HepG2 (cell line): ENCODE results near the gene DDX6. TPM values are rescaled to one million over a fixed set of nuclear protein-coding genes. Genes with fewer than 3 reads are reported as not detected.

Source experiments
- ARNT2 ChIP-seq: sonication (generic); formaldehyde crosslinking; IDR thresholded peaks from 2 replicates; pipeline ENCODE4 v1.8.0; 2022; ENCODE audit warnings: mild to moderate bottlenecking, low read depth, missing genetic modification reagents, moderate library complexity
- CEBPB ChIP-seq: IDR thresholded peaks from 2 replicates; pipeline ENCODE4 v1.6.1; 2011; ENCODE audit warnings: low read depth, low read length, improper control_type of control experiment, borderline replicate concordance
- ESRRA ChIP-seq: sonication (generic); formaldehyde crosslinking; IDR thresholded peaks from 2 replicates; pipeline ENCODE4 v1.5.1; 2020; ENCODE audit warnings: mild to moderate bottlenecking, low read depth, missing genetic modification reagents
- GATA4 ChIP-seq: sonication (generic); IDR thresholded peaks from 2 replicates; pipeline ENCODE4 v1.6.1; 2016; ENCODE audit warnings: antibody characterized with exemption, low read depth, borderline replicate concordance
- GLI4 ChIP-seq: sonication (generic); formaldehyde crosslinking; IDR thresholded peaks from 2 replicates; pipeline ENCODE4 v1.5.1; 2020; ENCODE audit warnings: missing genetic modification reagents, mild to moderate bottlenecking, moderate library complexity, borderline replicate concordance
- GTF2F1 ChIP-seq: fragments of 150-350 bp; IDR thresholded peaks from 2 replicates; pipeline ENCODE4 v1.6.1; 2014; ENCODE audit warnings: low read length
- KDM5B ChIP-seq: sonication (generic); formaldehyde crosslinking; IDR thresholded peaks from 2 replicates; pipeline ENCODE4 v1.4.0; 2020; ENCODE audit warnings: missing genetic modification reagents, mild to moderate bottlenecking, borderline replicate concordance
- MTF2 ChIP-seq: sonication (generic); formaldehyde crosslinking; IDR thresholded peaks from 2 replicates; pipeline ENCODE4 v1.5.0; 2020; ENCODE audit warnings: missing genetic modification reagents, borderline replicate concordance
- NBN ChIP-seq: fragments of 450-650 bp; conservative IDR thresholded peaks from 2 replicates; pipeline ENCODE4 v1.6.1; 2017
- PLRG1 ChIP-seq: fragments of 450-650 bp; conservative IDR thresholded peaks from 2 replicates; pipeline ENCODE4 v1.6.1; 2016
- RARA ChIP-seq: IDR thresholded peaks from 2 replicates; pipeline ENCODE4 v1.6.1; 2016; ENCODE audit warnings: missing genetic modification reagents, missing compliant biosample characterization
- RXRB ChIP-seq: IDR thresholded peaks from 2 replicates; pipeline ENCODE4 v1.6.1; 2016; ENCODE audit warnings: borderline replicate concordance, missing genetic modification reagents, missing compliant biosample characterization
- SMAD1 ChIP-seq: sonication (generic); formaldehyde crosslinking; IDR thresholded peaks from 2 replicates; pipeline ENCODE4 v1.4.0; 2020; ENCODE audit warnings: missing genetic modification reagents, low read depth, mild to moderate bottlenecking, borderline replicate concordance
- SNAPC2 ChIP-seq: sonication (generic); formaldehyde crosslinking; IDR thresholded peaks from 2 replicates; pipeline ENCODE4 v1.8.1; 2022; ENCODE audit warnings: mild to moderate bottlenecking, missing genetic modification reagents
- YEATS4 ChIP-seq: sonication (generic); formaldehyde crosslinking; IDR thresholded peaks from 2 replicates; pipeline ENCODE4 v1.4.0; 2020; ENCODE audit warnings: missing genetic modification reagents, borderline replicate concordance
- ZC3H4 ChIP-seq: sonication (generic); formaldehyde crosslinking; IDR thresholded peaks from 2 replicates; pipeline ENCODE4 v1.4.0; 2020; ENCODE audit warnings: missing genetic modification reagents, borderline replicate concordance
- ZKSCAN8 ChIP-seq: IDR thresholded peaks from 2 replicates; pipeline ENCODE4 v1.6.1; 2016; ENCODE audit warnings: borderline replicate concordance, missing genetic modification reagents, missing compliant biosample characterization
- ZNF567 ChIP-seq: sonication (generic); formaldehyde crosslinking; IDR thresholded peaks from 2 replicates; pipeline ENCODE4 v1.8.1; 2023; ENCODE audit warnings: mild to moderate bottlenecking, missing genetic modification reagents, borderline replicate concordance
- ZNF746 ChIP-seq: sonication (generic); formaldehyde crosslinking; IDR thresholded peaks from 2 replicates; pipeline ENCODE4 v1.8.0; 2022; ENCODE audit warnings: mild to moderate bottlenecking, missing genetic modification reagents
- ZNF747 ChIP-seq: sonication (generic); formaldehyde crosslinking; IDR thresholded peaks from 2 replicates; pipeline ENCODE4 v1.8.1; 2023; ENCODE audit warnings: missing genetic modification reagents, mild to moderate bottlenecking, borderline replicate concordance
- ZSCAN21 ChIP-seq: sonication (generic); formaldehyde crosslinking; IDR thresholded peaks from 2 replicates; pipeline ENCODE4 v1.8.0; 2022; ENCODE audit warnings: mild to moderate bottlenecking, missing genetic modification reagents, moderate library complexity, borderline replicate concordance
- polyA plus RNA-seq, 8 experiments: library from polyadenylated mRNA; depleted of rRNA in 3 of 8; stranded (reverse) in 7 of 8; unstranded in 1 of 8; fragments of >200 nt; fragmentation: Illumina TruSeq in 4 of 8; extraction: Trizol in 4 of 8; gene quantifications; 2 replicates each; pipeline versions ENCODE4 v1.2.1 to v1.2.3, GENCODE V29; 2011 to 2016; ENCODE audit warnings: low read depth in 4 of 8, missing spikeins in 1 of 8, mixed read lengths in 1 of 8; ENCODE audit not compliant: insufficient read depth in 1 of 8
- total RNA-seq, 5 experiments: library from RNA; depleted of rRNA; stranded (reverse); fragments of >200 nt; fragmentation: Illumina TruSeq; extraction: Trizol; gene quantifications; 2 replicates each; pipeline ENCODE4 v1.2.3, GENCODE V29; 2016; ENCODE audit warnings: low read depth in 1 of 5
- TF ChIP-seq, protein P1 (sequence below): sonication (generic); formaldehyde crosslinking; IDR thresholded peaks from 2 replicates; pipeline ENCODE4 v1.5.0; 2020; ENCODE audit warnings: missing genetic modification reagents, mild to moderate bottlenecking, borderline replicate concordance
- TF ChIP-seq, protein P2 (sequence below): sonication (generic); formaldehyde crosslinking; IDR thresholded peaks from 2 replicates; pipeline ENCODE4 v1.4.0; 2020; ENCODE audit warnings: mild to moderate bottlenecking, missing genetic modification reagents

The DDX6 gene
- total and polyA plus RNA-seq, 2 of the 13 experiments (the other 11 are each of a cell fraction or from before 2014, with no cell fraction given) = 20.9 to 59.2 TPM

DNA sequence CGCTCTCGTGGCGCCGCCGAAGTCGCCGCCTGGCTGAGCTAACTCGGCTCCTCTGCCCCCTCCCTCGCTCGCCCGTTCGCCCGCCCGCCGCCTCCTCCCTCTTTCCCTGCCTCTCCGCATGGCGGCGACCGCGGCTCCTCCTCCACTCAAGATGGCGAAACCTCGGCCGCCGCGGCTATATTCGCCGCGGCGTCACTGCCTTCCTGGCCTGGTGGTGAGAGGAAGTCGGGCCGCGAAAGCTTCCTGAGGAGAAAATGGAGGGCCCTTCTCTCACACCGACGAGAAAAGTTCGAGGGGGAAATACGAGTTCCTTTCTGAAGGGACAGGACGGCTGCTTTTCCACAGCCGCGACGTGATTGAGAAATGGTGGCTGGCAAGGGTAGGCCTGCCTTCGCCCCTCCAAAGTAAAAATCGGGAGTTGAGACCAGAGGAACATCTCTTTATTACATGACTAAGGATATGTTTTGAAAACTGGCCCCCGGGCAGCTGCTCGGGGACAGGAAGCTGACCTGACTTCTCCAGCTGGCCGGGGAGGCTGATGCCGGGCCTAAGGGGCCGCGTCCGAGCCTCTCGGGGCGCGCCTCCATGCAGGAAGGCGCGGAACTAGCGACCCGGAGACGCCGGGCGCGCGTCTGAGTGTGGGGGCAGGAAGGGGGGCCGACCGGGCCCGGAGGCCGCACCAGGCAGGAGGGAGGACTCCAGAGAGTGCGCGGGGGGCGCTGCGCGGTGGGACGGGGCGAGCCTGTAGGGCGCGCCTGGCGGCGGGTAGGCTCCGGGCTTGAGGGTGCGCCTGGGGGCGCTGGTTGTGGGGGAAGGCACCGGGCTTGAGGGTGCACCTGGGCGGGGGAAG lies at the start of gene DDX6 (continued):
- TF ChIP-seq RXRB (CRISPR knock-in tag) = no peak
- TF ChIP-seq ZKSCAN8 (CRISPR knock-in tag) = no peak
- no peak for TF ChIP-seq NBN
- no peak; the same call in 1 of the 2 replicates for TF ChIP-seq YEATS4 (CRISPR knock-in tag)
- no peak for TF ChIP-seq GTF2F1
- no peak for TF ChIP-seq ZNF567 (CRISPR knock-in tag)
- peak; percentile 66 for TF ChIP-seq ARNT2 (CRISPR knock-in tag)
- TF ChIP-seq, protein P1, sequence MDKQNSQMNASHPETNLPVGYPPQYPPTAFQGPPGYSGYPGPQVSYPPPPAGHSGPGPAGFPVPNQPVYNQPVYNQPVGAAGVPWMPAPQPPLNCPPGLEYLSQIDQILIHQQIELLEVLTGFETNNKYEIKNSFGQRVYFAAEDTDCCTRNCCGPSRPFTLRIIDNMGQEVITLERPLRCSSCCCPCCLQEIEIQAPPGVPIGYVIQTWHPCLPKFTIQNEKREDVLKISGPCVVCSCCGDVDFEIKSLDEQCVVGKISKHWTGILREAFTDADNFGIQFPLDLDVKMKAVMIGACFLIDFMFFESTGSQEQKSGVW = peak; percentile 48; the same call in 1 of the 2 replicates
- peak; percentile 57; the same call in 1 of the 2 replicates for TF ChIP-seq KDM5B
- TF ChIP-seq GATA4 = peak; percentile 28; the same call in 1 of the 2 replicates
- TF ChIP-seq RARA (CRISPR knock-in tag) = 0 out of 2 replicates have a peak, but pooled peaks have one; percentile 10
- no peak for TF ChIP-seq ZNF747
- TF ChIP-seq SMAD1 = 0 out of 2 replicates have a peak, but pooled peaks have one; percentile 13
- TF ChIP-seq, protein P2, sequence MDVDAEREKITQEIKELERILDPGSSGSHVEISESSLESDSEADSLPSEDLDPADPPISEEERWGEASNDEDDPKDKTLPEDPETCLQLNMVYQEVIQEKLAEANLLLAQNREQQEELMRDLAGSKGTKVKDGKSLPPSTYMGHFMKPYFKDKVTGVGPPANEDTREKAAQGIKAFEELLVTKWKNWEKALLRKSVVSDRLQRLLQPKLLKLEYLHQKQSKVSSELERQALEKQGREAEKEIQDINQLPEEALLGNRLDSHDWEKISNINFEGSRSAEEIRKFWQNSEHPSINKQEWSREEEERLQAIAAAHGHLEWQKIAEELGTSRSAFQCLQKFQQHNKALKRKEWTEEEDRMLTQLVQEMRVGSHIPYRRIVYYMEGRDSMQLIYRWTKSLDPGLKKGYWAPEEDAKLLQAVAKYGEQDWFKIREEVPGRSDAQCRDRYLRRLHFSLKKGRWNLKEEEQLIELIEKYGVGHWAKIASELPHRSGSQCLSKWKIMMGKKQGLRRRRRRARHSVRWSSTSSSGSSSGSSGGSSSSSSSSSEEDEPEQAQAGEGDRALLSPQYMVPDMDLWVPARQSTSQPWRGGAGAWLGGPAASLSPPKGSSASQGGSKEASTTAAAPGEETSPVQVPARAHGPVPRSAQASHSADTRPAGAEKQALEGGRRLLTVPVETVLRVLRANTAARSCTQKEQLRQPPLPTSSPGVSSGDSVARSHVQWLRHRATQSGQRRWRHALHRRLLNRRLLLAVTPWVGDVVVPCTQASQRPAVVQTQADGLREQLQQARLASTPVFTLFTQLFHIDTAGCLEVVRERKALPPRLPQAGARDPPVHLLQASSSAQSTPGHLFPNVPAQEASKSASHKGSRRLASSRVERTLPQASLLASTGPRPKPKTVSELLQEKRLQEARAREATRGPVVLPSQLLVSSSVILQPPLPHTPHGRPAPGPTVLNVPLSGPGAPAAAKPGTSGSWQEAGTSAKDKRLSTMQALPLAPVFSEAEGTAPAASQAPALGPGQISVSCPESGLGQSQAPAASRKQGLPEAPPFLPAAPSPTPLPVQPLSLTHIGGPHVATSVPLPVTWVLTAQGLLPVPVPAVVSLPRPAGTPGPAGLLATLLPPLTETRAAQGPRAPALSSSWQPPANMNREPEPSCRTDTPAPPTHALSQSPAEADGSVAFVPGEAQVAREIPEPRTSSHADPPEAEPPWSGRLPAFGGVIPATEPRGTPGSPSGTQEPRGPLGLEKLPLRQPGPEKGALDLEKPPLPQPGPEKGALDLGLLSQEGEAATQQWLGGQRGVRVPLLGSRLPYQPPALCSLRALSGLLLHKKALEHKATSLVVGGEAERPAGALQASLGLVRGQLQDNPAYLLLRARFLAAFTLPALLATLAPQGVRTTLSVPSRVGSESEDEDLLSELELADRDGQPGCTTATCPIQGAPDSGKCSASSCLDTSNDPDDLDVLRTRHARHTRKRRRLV (CRISPR knock-in tag) = peak; percentile 29; the same call in 1 of the 2 replicates
- TF ChIP-seq CEBPB = 0 out of 2 replicates have a peak, but pooled peaks have one; percentile 23
- no peak for TF ChIP-seq ZNF746 (CRISPR knock-in tag)
- TF ChIP-seq ESRRA (CRISPR knock-in tag) = no peak
- no peak for TF ChIP-seq MTF2
- no peak for TF ChIP-seq PLRG1
- TF ChIP-seq ZC3H4 (CRISPR knock-in tag) = peak; percentile 69; the same call in 1 of the 2 replicates
- TF ChIP-seq GLI4 = 0 out of 2 replicates have a peak, but pooled peaks have one; percentile 54
- no peak for TF ChIP-seq SNAPC2 (CRISPR knock-in tag)
- TF ChIP-seq ZSCAN21 = 0 out of 2 replicates have a peak, but pooled peaks have one; percentile 63
